HepG2 (cell line): ENCODE data around the gene LCN2. TPM values are rescaled to one million over a fixed set of nuclear protein-coding genes. Genes with fewer than 3 reads are reported as not detected.

ENCODE experiments used
- ATAD3A ChIP-seq: sonication (generic); formaldehyde crosslinking; IDR thresholded peaks from 2 replicates; pipeline ENCODE4 v1.4.0; 2020; ENCODE audit warnings: missing genetic modification reagents
- EP300 ChIP-seq, 3 experiments: sonication (generic) in 1 of 3; formaldehyde crosslinking in 1 of 3; IDR thresholded peaks; 2 replicates each; pipeline versions ENCODE4 v1.5.1 to v1.6.1; 2011 to 2020; ENCODE audit warnings: low read depth in 2 of 3, low read length in 2 of 3, borderline replicate concordance in 1 of 3, improper control_type of control experiment in 1 of 3, mild to moderate bottlenecking in 1 of 3, missing genetic modification reagents in 1 of 3, moderate library complexity in 1 of 3
- FOXC1 ChIP-seq: sonication (generic); formaldehyde crosslinking; IDR thresholded peaks from 2 replicates; pipeline ENCODE4 v1.8.0; 2022; ENCODE audit warnings: mild to moderate bottlenecking, missing genetic modification reagents, borderline replicate concordance
- FOXK1 ChIP-seq: sonication (generic); formaldehyde crosslinking; IDR thresholded peaks from 2 replicates; pipeline ENCODE4 v1.4.0; 2020; ENCODE audit warnings: low read depth, missing genetic modification reagents, borderline replicate concordance
- HOXA9 ChIP-seq: sonication (generic); formaldehyde crosslinking; IDR thresholded peaks from 2 replicates; pipeline ENCODE4 v1.8.1; 2022; ENCODE audit warnings: missing genetic modification reagents, mild to moderate bottlenecking, moderate library complexity, borderline replicate concordance
- ISX ChIP-seq: sonication (generic); formaldehyde crosslinking; conservative IDR thresholded peaks from 2 replicates; pipeline ENCODE4 v1.5.0; 2020; ENCODE audit warnings: missing genetic modification reagents
- KDM4B ChIP-seq: sonication (generic); formaldehyde crosslinking; IDR thresholded peaks from 2 replicates; pipeline ENCODE4 v1.4.0; 2020; ENCODE audit warnings: missing genetic modification reagents
- KMT2B ChIP-seq: IDR thresholded peaks from 2 replicates; pipeline ENCODE4 v1.6.1; 2016; ENCODE audit warnings: missing genetic modification reagents, missing compliant biosample characterization
- MIER2 ChIP-seq: IDR thresholded peaks from 2 replicates; pipeline ENCODE4 v1.6.1; 2016; ENCODE audit warnings: missing biosample characterization, missing genetic modification reagents
- MYC ChIP-seq: sonication (generic); formaldehyde crosslinking; IDR thresholded peaks from 2 replicates; pipeline ENCODE4 v1.9.0; 2021; ENCODE audit warnings: missing genetic modification reagents, borderline replicate concordance
- SKI ChIP-seq: fragments of 450-650 bp; IDR thresholded peaks from one replicate; pipeline ENCODE4 v1.6.1; 2018; ENCODE audit warnings: mild to moderate bottlenecking; ENCODE audit not compliant: partially characterized antibody
- SRSF4 ChIP-seq: fragments of 200-400 bp; formaldehyde crosslinking; IDR thresholded peaks from one replicate; pipeline ENCODE4 v1.6.1; 2018; ENCODE audit warnings: mild to moderate bottlenecking, low read depth, low read length, moderate library complexity; ENCODE audit not compliant: poor library complexity, severe bottlenecking
- TCF7 ChIP-seq: sonication (generic); IDR thresholded peaks from 2 replicates; pipeline ENCODE4 v1.6.1; 2016; ENCODE audit warnings: antibody characterized with exemption, low read depth
- ZFY ChIP-seq: sonication (generic); formaldehyde crosslinking; IDR thresholded peaks from 2 replicates; pipeline ENCODE4 v1.4.0; 2020; ENCODE audit warnings: missing genetic modification reagents
- ZNF33B ChIP-seq: sonication (generic); formaldehyde crosslinking; IDR thresholded peaks from 2 replicates; pipeline ENCODE4 v1.5.1; 2020; ENCODE audit warnings: mild to moderate bottlenecking, missing genetic modification reagents
- polyA plus RNA-seq, 8 experiments: library from polyadenylated mRNA; depleted of rRNA in 3 of 8; stranded (reverse) in 7 of 8; unstranded in 1 of 8; fragments of >200 nt; fragmentation: Illumina TruSeq in 4 of 8; extraction: Trizol in 4 of 8; gene quantifications; 2 replicates each; pipeline versions ENCODE4 v1.2.1 to v1.2.3, GENCODE V29; 2011 to 2016; ENCODE audit warnings: low read depth in 4 of 8, missing spikeins in 1 of 8, mixed read lengths in 1 of 8; ENCODE audit not compliant: insufficient read depth in 1 of 8
- total RNA-seq, 5 experiments: library from RNA; depleted of rRNA; stranded (reverse); fragments of >200 nt; fragmentation: Illumina TruSeq; extraction: Trizol; gene quantifications; 2 replicates each; pipeline ENCODE4 v1.2.3, GENCODE V29; 2016; ENCODE audit warnings: low read depth in 1 of 5
- TF ChIP-seq, protein P1 (sequence below): sonication (generic); formaldehyde crosslinking; IDR thresholded peaks from 2 replicates; pipeline ENCODE4 v1.5.1; 2020; ENCODE audit warnings: mild to moderate bottlenecking, missing genetic modification reagents
- TF ChIP-seq, protein P2 (sequence below): sonication (generic); formaldehyde crosslinking; IDR thresholded peaks from 2 replicates; pipeline ENCODE4 v1.5.0; 2020; ENCODE audit warnings: mild to moderate bottlenecking, missing genetic modification reagents
- TF ChIP-seq, protein P3 (sequence below): IDR thresholded peaks from 2 replicates; pipeline ENCODE4 v1.6.1; 2016
- TF ChIP-seq, protein P4 (sequence below): IDR thresholded peaks from 2 replicates; pipeline ENCODE4 v1.6.1; 2016; ENCODE audit warnings: missing compliant biosample characterization, missing genetic modification reagents, borderline replicate concordance
- TF ChIP-seq, protein P5 (sequence below): sonication (generic); formaldehyde crosslinking; IDR thresholded peaks from 2 replicates; pipeline ENCODE4 v1.8.0; 2022; ENCODE audit warnings: mild to moderate bottlenecking, missing genetic modification reagents, moderate library complexity

The LCN2 gene
- total and polyA plus RNA-seq, 2 of the 13 experiments (the other 11 are each of a cell fraction or from before 2014, with no cell fraction given), result 0.38 to 1.4 TPM

DNA sequence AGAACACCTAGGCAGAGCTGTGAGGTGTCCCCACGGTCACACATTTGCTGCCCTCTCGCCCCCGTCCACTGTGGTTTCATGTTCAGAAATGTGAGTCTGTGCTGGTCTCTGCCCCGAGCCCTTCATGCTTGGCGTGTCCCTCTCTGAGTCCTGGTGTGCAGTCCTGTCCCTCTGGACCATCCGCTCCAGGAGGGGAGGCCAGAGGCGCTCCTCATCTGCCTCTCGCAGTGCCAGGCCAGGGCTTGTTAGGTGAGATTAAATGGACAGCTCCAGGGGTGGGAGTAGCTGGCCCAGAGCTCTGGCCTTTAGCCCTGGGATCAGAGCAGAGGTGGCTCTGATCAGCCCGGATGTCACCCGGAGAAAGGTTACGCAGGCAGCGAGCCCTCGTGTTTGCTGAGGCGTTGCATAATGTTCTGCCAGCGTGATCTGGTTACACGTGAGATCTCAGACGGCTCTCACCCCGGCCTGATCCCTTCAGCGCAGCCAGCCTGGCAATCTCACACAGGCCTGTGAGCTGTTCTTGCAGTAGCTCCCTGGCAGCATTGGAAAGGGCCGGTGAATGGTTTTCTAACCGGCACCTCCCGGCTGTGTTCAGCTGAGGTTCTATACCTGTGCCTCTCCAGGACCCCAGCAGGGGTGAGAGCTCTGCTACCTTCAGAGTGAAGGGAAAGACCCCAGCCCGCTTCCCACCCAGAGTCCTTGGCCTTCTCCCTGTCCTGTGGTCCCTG is 46.2 kb upstream of the LCN2 start (continued):
- TF ChIP-seq, protein P1, sequence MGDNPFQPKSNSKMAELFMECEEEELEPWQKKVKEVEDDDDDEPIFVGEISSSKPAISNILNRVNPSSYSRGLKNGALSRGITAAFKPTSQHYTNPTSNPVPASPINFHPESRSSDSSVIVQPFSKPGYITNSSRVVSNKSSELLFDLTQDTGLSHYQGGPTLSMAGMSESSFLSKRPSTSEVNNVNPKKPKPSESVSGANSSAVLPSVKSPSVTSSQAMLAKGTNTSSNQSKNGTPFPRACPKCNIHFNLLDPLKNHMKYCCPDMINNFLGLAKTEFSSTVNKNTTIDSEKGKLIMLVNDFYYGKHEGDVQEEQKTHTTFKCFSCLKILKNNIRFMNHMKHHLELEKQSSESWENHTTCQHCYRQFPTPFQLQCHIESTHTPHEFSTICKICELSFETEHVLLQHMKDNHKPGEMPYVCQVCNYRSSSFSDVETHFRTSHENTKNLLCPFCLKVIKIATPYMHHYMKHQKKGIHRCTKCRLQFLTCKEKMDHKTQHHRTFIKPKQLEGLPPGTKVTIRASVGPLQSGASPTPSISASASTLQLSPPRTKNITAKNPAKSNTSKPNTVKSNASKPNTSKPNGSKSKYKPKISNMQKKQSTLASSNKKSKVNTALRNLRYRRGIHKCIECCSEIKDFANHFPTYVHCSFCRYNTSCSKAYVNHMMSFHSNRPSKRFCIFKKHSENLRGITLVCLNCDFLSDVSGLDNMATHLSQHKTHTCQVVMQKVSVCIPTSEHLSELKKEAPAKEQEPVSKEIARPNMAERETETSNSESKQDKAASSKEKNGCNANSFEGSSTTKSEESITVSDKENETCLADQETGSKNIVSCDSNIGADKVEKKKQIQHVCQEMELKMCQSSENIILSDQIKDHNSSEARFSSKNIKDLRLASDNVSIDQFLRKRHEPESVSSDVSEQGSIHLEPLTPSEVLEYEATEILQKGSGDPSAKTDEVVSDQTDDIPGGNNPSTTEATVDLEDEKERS (CRISPR knock-in tag), result peak; percentile 96
- TF ChIP-seq ZFY (CRISPR knock-in tag) (peak; percentile 82; the same call in 1 of the 2 replicates), ISX (no peak), MYC (CRISPR knock-in tag) (peak; percentile 96), KMT2B (CRISPR knock-in tag) (peak; percentile 83), HOXA9 (CRISPR knock-in tag) (peak; percentile 77; the same call in 1 of the 2 replicates), ATAD3A (CRISPR knock-in tag) (no peak), SKI (peak; percentile 93), FOXK1 (peak; percentile 80; the same call in 1 of the 2 replicates), MIER2 (CRISPR knock-in tag) (peak; percentile 90), KDM4B (CRISPR knock-in tag) (peak; percentile 98), ZNF33B (peak; percentile 96), TCF7 (peak; percentile 77), FOXC1 (CRISPR knock-in tag) (peak; percentile 94; the same call in 1 of the 2 replicates), EP300 (IDR thresholded peaks at IDR 0.05; ENCODE audit: low read depth in 2 of 2, low read length in 2 of 2) (peak; percentile 79 to 92), EP300 (CRISPR knock-in tag; IDR thresholded peaks at IDR 0.05; ENCODE audit: borderline replicate concordance) (peak; percentile 79), SRSF4 (no peak)
- TF ChIP-seq, protein P2, sequence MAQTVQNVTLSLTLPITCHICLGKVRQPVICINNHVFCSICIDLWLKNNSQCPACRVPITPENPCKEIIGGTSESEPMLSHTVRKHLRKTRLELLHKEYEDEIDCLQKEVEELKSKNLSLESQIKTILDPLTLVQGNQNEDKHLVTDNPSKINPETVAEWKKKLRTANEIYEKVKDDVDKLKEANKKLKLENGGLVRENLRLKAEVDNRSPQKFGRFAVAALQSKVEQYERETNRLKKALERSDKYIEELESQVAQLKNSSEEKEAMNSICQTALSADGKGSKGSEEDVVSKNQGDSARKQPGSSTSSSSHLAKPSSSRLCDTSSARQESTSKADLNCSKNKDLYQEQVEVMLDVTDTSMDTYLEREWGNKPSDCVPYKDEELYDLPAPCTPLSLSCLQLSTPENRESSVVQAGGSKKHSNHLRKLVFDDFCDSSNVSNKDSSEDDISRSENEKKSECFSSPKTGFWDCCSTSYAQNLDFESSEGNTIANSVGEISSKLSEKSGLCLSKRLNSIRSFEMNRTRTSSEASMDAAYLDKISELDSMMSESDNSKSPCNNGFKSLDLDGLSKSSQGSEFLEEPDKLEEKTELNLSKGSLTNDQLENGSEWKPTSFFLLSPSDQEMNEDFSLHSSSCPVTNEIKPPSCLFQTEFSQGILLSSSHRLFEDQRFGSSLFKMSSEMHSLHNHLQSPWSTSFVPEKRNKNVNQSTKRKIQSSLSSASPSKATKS (CRISPR knock-in tag), result no peak
- TF ChIP-seq, protein P3, sequence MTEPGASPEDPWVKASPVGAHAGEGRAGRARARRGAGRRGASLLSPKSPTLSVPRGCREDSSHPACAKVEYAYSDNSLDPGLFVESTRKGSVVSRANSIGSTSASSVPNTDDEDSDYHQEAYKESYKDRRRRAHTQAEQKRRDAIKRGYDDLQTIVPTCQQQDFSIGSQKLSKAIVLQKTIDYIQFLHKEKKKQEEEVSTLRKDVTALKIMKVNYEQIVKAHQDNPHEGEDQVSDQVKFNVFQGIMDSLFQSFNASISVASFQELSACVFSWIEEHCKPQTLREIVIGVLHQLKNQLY (CRISPR knock-in tag), result peak; percentile 98
- TF ChIP-seq, protein P4, sequence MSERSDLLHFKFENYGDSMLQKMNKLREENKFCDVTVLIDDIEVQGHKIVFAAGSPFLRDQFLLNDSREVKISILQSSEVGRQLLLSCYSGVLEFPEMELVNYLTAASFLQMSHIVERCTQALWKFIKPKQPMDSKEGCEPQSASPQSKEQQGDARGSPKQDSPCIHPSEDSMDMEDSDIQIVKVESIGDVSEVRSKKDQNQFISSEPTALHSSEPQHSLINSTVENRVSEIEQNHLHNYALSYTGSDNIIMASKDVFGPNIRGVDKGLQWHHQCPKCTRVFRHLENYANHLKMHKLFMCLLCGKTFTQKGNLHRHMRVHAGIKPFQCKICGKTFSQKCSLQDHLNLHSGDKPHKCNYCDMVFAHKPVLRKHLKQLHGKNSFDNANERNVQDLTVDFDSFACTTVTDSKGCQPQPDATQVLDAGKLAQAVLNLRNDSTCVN (CRISPR knock-in tag), result peak; percentile 91
- TF ChIP-seq, protein P5, sequence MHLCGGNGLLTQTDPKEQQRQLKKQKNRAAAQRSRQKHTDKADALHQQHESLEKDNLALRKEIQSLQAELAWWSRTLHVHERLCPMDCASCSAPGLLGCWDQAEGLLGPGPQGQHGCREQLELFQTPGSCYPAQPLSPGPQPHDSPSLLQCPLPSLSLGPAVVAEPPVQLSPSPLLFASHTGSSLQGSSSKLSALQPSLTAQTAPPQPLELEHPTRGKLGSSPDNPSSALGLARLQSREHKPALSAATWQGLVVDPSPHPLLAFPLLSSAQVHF (CRISPR knock-in tag), result peak; percentile 87; the same call in 1 of the 2 replicates
